Measurements from ENCODE around the gene STX2. TPM values are rescaled to one million over a fixed set of nuclear protein-coding genes. Genes with fewer than 3 reads are reported as not detected.

The STX2 gene
- total and polyA plus RNA-seq, 10 of the 15 experiments (the other 5 are each of a cell fraction or from before 2014, with no cell fraction given), result 6.0 to 22.2 (median 10.0) TPM

- Histone ChIP-seq H3K9me3 (replicated peaks; ENCODE audit: control insufficient read depth, insufficient read depth, low read length) (no peaks in the 10 kb centered on the region; the same call in 2 of the 3 replicates), H4K20me1 (ENCODE audit: control insufficient read depth, insufficient read depth) (no peaks in the 10 kb centered on the region), H3K27me3 (replicated peaks in 1 of 2; ENCODE audit: control insufficient read depth in 2 of 2, insufficient read depth in 2 of 2, low read length in 1 of 2) (no peaks in the 10 kb centered on the region), H2AFZ (ENCODE audit: control insufficient read depth, low read depth, low read length) (no peak overlapping the region), H3K4me2 (ENCODE audit: control insufficient read depth, insufficient read depth) (no peak overlapping the region), H3K4me1 (ENCODE audit: control insufficient read depth, insufficient read depth, low read length) (peaks cover 14% of the 10 kb centered on the region), H3K36me3 (ENCODE audit: control insufficient read depth in 2 of 2, insufficient read depth in 2 of 2, low read length in 1 of 2) (peaks cover 4 to 18% of the 10 kb centered on the region in 2 experiments), H3K27ac (ENCODE audit: control insufficient read depth, insufficient read depth) (no peak overlapping the region), H3K9ac (ENCODE audit: control insufficient read depth, insufficient read depth, low read length) (no peak overlapping the region), H3K79me2 (ENCODE audit: control insufficient read depth, insufficient read depth, low read length) (peaks cover 1% of the 10 kb centered on the region), H3K4me3 (no peak overlapping the region)
- CTCF ChIA-PET, result no interaction called here
- ATAC-seq (no peak), FAIRE-seq (no peak), DNase-seq (ENCODE audit: low read depth, low spot score) (no peak)
- intact Hi-C loops (cut with micrococcal nuclease; ENCODE audit: unreplicated experiment), result no loop called here
- in situ Hi-C loops (cut with MboI), result no loop called here
- TF ChIP-seq CBFB (IDR thresholded peaks at IDR 0.05; ENCODE audit: low read depth), result no peak
- no peak for TF ChIP-seq FOS (IDR thresholded peaks at IDR 0.05; ENCODE audit: borderline replicate concordance, extremely low read depth, insufficient read length)
- no peak for TF ChIP-seq IRF4 (IDR thresholded peaks at IDR 0.05; ENCODE audit: low read depth, low read length)
- no peak for TF ChIP-seq ZBTB4 (CRISPR knock-in tag; IDR thresholded peaks at IDR 0.05)
- no peak for TF ChIP-seq KDM1A (IDR thresholded peaks at IDR 0.05; ENCODE audit: borderline replicate concordance)
- TF ChIP-seq NR2C1 (IDR thresholded peaks at IDR 0.05), result no peak
- no peak for TF ChIP-seq RCOR1 (conservative IDR thresholded peaks at IDR 0.05; ENCODE audit: low read depth, low read length)
- no peak for TF ChIP-seq SP1 (IDR thresholded peaks at IDR 0.05; ENCODE audit: low read depth, low read length)
- no peak for TF ChIP-seq RBBP5 (conservative IDR thresholded peaks at IDR 0.05)
- TF ChIP-seq KLF5 (IDR thresholded peaks at IDR 0.05; ENCODE audit: partially characterized antibody), result no peak
- TF ChIP-seq MEF2A (IDR thresholded peaks at IDR 0.05; ENCODE audit: insufficient read depth, low read depth, low read length), result no peak
- TF ChIP-seq SIN3A (IDR thresholded peaks at IDR 0.05; ENCODE audit: low read depth, low read length), result no peak
- no peak for TF ChIP-seq NR2C2 (IDR thresholded peaks at IDR 0.05; ENCODE audit: borderline replicate concordance, control insufficient read depth, insufficient read length, low read depth)
- BruUV-seq (replicated peaks), result no TSS peak
- 81% methylated on average over 6 of the region's 6 CpGs for WGBS (ENCODE audit: insufficient coverage, insufficient replicate concordance, low lambda C conversion rate, missing lambda C conversion rate)
- SMC1A ChIA-PET (ENCODE audit: uncharacterized antibody, unreplicated experiment), result no interaction called here
- POLR2A ChIA-PET, result no interaction called here
- RAD21 ChIA-PET (ENCODE audit: unreplicated experiment), result no interaction called here
Observed at GRCh38 chr12:130809791-130810190, 29.3 kb downstream of the STX2 start.

All from GM12878 (cell line).